ENCODE data around the gene DOK7. TPM values are rescaled to one million over a fixed set of nuclear protein-coding genes. Genes with fewer than 3 reads are reported as not detected.

The DOK7 gene
- under 1 TPM in 2 of 4 donors, not detected in 2; 0.26 to 0.45 TPM for total RNA-seq

GRCh38 chr4:3462790-3463415 lies at the start of gene DOK7:
DOK7 (plus strand) TSS chr4:3463306; CDS start chr4:3463376, 70 bp downstream.
- no peak within 1 kb of the TSS for H3K27ac ChIP-seq
- no peak for DNase-seq
- WGBS, 2 donors, result 0 to 33% methylated on average over 1 to 4 of the region's 44 CpGs
- intact Hi-C loops (cut with DNase I), result no loop called here
- H3K27me3 ChIP-seq, result peaks cover 0 to 76% (median 10%) of the 10 kb centered on the region in 4 donors
- no peaks in the 10 kb centered on the region for H3K9me3 ChIP-seq
- no peaks in the 10 kb centered on the region for H3K36me3 ChIP-seq
- H3K4me1 ChIP-seq, result peaks cover 10 to 33% (median 16%) of the 10 kb centered on the region in 3 donors
- peak within 1 kb of the TSS; percentile 29 to 66 (median 40) for H3K4me3 ChIP-seq
- TF ChIP-seq CTCF (IDR thresholded peaks at IDR 0.05) (no peak), POLR2A (IDR thresholded peaks at IDR 0.05) (no peak)

- H3K27me3 ChIP-seq, result no peaks in the 10 kb centered on the region
- WGBS, 2 donors, result 93 to 98% methylated on average over 8 to 10 of the region's 32 CpGs
- H3K27ac ChIP-seq, result no peak overlapping the region
- H3K36me3 ChIP-seq, result peaks cover 14 to 90% (median 26%) of the 10 kb centered on the region in 3 donors
- peaks cover 5 to 37% (median 5%) of the 10 kb centered on the region in 3 donors for H3K4me1 ChIP-seq
- TF ChIP-seq POLR2A (IDR thresholded peaks at IDR 0.05), result no peak
- TF ChIP-seq CTCF (IDR thresholded peaks at IDR 0.05), result no peak
- H3K4me3 ChIP-seq, result no peak overlapping the region
- intact Hi-C loops (cut with DNase I), result no loop called here
- DNase-seq, result no peak
- H3K9me3 ChIP-seq, result no peaks in the 10 kb centered on the region
These were observed 49.3 kb upstream of the DOK7 start for GRCh38 chr4:3413675-3414420.

- H3K27ac ChIP-seq, result no peak overlapping the region
- no peak for TF ChIP-seq POLR2A (IDR thresholded peaks at IDR 0.05)
- TF ChIP-seq CTCF (IDR thresholded peaks at IDR 0.05), result no peak
- no peaks in the 10 kb centered on the region for H3K27me3 ChIP-seq
- DNase-seq, result no peak
- WGBS, 2 donors, result 87% methylated on average over 17 to 27 of the region's 37 CpGs
- H3K4me1 ChIP-seq, result peaks cover 2 to 29% (median 5%) of the 10 kb centered on the region in 3 donors
- no peaks in the 10 kb centered on the region for H3K9me3 ChIP-seq
- no peak overlapping the region for H3K4me3 ChIP-seq
- intact Hi-C loops (cut with DNase I), result no loop called here
- peaks cover 13 to 90% (median 26%) of the 10 kb centered on the region in 3 donors for H3K36me3 ChIP-seq
These were observed 48.5 kb upstream of the DOK7 start for GRCh38 chr4:3414421-3415279.

- peaks cover 16 to 90% (median 26%) of the 10 kb centered on the region in 3 donors for H3K36me3 ChIP-seq
- intact Hi-C loops (cut with DNase I), result no loop called here
- 82 to 86% methylated on average over 21 to 23 of the region's 33 CpGs for WGBS, 2 donors
These were observed 47.5 kb upstream of the DOK7 start for GRCh38 chr4:3415471-3416141.

More at GRCh38 chr4:3415471-3416141, 47.5 kb upstream of the DOK7 start:
- peaks cover 0 to 19% (median 0%) of the 10 kb centered on the region in 3 donors for H3K4me1 ChIP-seq
- TF ChIP-seq POLR2A (IDR thresholded peaks at IDR 0.05) (no peak), CTCF (IDR thresholded peaks at IDR 0.05) (no peak)
- H3K27me3 ChIP-seq, result no peaks in the 10 kb centered on the region
- H3K27ac ChIP-seq, result no peak overlapping the region
- no peaks in the 10 kb centered on the region for H3K9me3 ChIP-seq
- H3K4me3 ChIP-seq, result no peak overlapping the region
- DNase-seq, result no peak
